WTC11 (cell line): Measurements from ENCODE around the gene CRACR2B.

Source experiments
- CREM ChIP-seq: sonication (generic); formaldehyde crosslinking; IDR thresholded peaks from 2 replicates; pipeline ENCODE4 v1.8.1; 2022; ENCODE audit warnings: mild to moderate bottlenecking, missing genetic modification reagents, moderate library complexity
- ETV6 ChIP-seq: sonication (generic); formaldehyde crosslinking; IDR thresholded peaks from 2 replicates; pipeline ENCODE4 v1.8.1; 2022; ENCODE audit warnings: mild to moderate bottlenecking, missing genetic modification reagents
- JAZF1 ChIP-seq: fragments of 250-450 bp; sonication (Bioruptor Pico); IDR thresholded peaks from 2 replicates; pipeline ENCODE4 v1.9.0; 2021; ENCODE audit warnings: moderate library complexity, mild to moderate bottlenecking, inconsistent platforms
- NFE2L1 ChIP-seq: sonication (generic); formaldehyde crosslinking; IDR thresholded peaks from 2 replicates; pipeline ENCODE4 v1.8.1; 2023; ENCODE audit warnings: missing genetic modification reagents
- NFYB ChIP-seq: sonication (generic); formaldehyde crosslinking; conservative IDR thresholded peaks from 2 replicates; pipeline ENCODE4 v1.8.0; 2022; ENCODE audit warnings: low read depth, missing genetic modification reagents
- NR2C2 ChIP-seq: sonication (generic); formaldehyde crosslinking; IDR thresholded peaks from 2 replicates; pipeline ENCODE4 v1.8.0; 2022; ENCODE audit warnings: mild to moderate bottlenecking, missing genetic modification reagents
- RELA ChIP-seq: sonication (generic); formaldehyde crosslinking; IDR thresholded peaks from 2 replicates; pipeline ENCODE4 v1.8.1; 2022; ENCODE audit warnings: missing genetic modification reagents, mild to moderate bottlenecking, borderline replicate concordance
- SP1 ChIP-seq: sonication (generic); formaldehyde crosslinking; conservative IDR thresholded peaks from 2 replicates; pipeline ENCODE4 v1.8.1; 2022; ENCODE audit warnings: missing genetic modification reagents
- ZNF232 ChIP-seq: sonication (generic); formaldehyde crosslinking; IDR thresholded peaks from 2 replicates; pipeline ENCODE4 v1.8.0; 2022; ENCODE audit warnings: mild to moderate bottlenecking, missing genetic modification reagents
- TF ChIP-seq, protein P1 (sequence below): sonication (generic); formaldehyde crosslinking; IDR thresholded peaks from 2 replicates; pipeline ENCODE4 v1.8.1; 2023; ENCODE audit warnings: mild to moderate bottlenecking, missing genetic modification reagents
- TF ChIP-seq, protein P2 (sequence below): fragments of 200-600 bp; IDR thresholded peaks from 2 replicates; pipeline ENCODE4 v1.8.0; 2022; ENCODE audit warnings: antibody characterized with exemption
- TF ChIP-seq, protein P3 (sequence below): sonication (generic); formaldehyde crosslinking; IDR thresholded peaks from 2 replicates; pipeline ENCODE4 v1.8.1; 2022; ENCODE audit warnings: mild to moderate bottlenecking, moderate library complexity, missing genetic modification reagents
- TF ChIP-seq, protein P4 (sequence below): sonication (generic); formaldehyde crosslinking; IDR thresholded peaks from 2 replicates; pipeline ENCODE4 v1.8.1; 2022; ENCODE audit warnings: mild to moderate bottlenecking, missing genetic modification reagents, moderate library complexity, borderline replicate concordance
- TF ChIP-seq, protein P5 (sequence below): sonication (generic); formaldehyde crosslinking; IDR thresholded peaks from 2 replicates; pipeline ENCODE4 v1.8.1; 2022; ENCODE audit warnings: low read depth, missing genetic modification reagents, borderline replicate concordance

DNA sequence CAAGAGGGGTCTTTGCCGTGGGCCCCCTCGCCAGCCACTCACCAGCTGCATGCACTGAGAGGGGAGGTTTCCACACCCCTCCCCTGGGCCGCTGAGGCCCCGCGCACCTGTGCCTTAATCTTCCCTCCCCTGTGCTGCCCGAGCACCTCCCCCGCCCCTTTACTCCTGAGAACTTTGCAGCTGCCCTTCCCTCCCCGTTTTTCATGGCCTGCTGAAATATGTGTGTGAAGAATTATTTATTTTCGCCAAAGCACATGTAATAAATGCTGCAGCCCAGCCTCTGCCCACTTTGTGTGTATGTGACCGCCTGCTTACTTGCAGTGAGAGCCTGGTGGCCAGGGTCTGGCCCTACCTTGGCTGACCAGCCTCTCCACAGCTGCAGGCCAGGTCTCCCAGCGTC lies 2.8 kb upstream of the CRACR2B start:
- TF ChIP-seq, protein P1, sequence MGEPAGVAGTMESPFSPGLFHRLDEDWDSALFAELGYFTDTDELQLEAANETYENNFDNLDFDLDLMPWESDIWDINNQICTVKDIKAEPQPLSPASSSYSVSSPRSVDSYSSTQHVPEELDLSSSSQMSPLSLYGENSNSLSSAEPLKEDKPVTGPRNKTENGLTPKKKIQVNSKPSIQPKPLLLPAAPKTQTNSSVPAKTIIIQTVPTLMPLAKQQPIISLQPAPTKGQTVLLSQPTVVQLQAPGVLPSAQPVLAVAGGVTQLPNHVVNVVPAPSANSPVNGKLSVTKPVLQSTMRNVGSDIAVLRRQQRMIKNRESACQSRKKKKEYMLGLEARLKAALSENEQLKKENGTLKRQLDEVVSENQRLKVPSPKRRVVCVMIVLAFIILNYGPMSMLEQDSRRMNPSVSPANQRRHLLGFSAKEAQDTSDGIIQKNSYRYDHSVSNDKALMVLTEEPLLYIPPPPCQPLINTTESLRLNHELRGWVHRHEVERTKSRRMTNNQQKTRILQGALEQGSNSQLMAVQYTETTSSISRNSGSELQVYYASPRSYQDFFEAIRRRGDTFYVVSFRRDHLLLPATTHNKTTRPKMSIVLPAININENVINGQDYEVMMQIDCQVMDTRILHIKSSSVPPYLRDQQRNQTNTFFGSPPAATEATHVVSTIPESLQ (CRISPR knock-in tag): no peak
- TF ChIP-seq NR2C2 (CRISPR knock-in tag) (no peak), ETV6 (no peak), SP1 (CRISPR knock-in tag) (no peak), ZNF232 (CRISPR knock-in tag) (no peak), CREM (CRISPR knock-in tag) (no peak), NFE2L1 (CRISPR knock-in tag) (no peak), JAZF1 (CRISPR knock-in tag) (no peak), RELA (CRISPR knock-in tag) (no peak), NFYB (CRISPR knock-in tag) (no peak)
- TF ChIP-seq, protein P2, sequence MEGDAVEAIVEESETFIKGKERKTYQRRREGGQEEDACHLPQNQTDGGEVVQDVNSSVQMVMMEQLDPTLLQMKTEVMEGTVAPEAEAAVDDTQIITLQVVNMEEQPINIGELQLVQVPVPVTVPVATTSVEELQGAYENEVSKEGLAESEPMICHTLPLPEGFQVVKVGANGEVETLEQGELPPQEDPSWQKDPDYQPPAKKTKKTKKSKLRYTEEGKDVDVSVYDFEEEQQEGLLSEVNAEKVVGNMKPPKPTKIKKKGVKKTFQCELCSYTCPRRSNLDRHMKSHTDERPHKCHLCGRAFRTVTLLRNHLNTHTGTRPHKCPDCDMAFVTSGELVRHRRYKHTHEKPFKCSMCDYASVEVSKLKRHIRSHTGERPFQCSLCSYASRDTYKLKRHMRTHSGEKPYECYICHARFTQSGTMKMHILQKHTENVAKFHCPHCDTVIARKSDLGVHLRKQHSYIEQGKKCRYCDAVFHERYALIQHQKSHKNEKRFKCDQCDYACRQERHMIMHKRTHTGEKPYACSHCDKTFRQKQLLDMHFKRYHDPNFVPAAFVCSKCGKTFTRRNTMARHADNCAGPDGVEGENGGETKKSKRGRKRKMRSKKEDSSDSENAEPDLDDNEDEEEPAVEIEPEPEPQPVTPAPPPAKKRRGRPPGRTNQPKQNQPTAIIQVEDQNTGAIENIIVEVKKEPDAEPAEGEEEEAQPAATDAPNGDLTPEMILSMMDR: no peak
- TF ChIP-seq, protein P3, sequence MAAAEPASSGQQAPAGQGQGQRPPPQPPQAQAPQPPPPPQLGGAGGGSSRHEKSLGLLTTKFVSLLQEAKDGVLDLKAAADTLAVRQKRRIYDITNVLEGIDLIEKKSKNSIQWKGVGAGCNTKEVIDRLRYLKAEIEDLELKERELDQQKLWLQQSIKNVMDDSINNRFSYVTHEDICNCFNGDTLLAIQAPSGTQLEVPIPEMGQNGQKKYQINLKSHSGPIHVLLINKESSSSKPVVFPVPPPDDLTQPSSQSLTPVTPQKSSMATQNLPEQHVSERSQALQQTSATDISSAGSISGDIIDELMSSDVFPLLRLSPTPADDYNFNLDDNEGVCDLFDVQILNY: no peak
- TF ChIP-seq, protein P4, sequence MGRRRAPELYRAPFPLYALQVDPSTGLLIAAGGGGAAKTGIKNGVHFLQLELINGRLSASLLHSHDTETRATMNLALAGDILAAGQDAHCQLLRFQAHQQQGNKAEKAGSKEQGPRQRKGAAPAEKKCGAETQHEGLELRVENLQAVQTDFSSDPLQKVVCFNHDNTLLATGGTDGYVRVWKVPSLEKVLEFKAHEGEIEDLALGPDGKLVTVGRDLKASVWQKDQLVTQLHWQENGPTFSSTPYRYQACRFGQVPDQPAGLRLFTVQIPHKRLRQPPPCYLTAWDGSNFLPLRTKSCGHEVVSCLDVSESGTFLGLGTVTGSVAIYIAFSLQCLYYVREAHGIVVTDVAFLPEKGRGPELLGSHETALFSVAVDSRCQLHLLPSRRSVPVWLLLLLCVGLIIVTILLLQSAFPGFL: no peak
- TF ChIP-seq, protein P5, sequence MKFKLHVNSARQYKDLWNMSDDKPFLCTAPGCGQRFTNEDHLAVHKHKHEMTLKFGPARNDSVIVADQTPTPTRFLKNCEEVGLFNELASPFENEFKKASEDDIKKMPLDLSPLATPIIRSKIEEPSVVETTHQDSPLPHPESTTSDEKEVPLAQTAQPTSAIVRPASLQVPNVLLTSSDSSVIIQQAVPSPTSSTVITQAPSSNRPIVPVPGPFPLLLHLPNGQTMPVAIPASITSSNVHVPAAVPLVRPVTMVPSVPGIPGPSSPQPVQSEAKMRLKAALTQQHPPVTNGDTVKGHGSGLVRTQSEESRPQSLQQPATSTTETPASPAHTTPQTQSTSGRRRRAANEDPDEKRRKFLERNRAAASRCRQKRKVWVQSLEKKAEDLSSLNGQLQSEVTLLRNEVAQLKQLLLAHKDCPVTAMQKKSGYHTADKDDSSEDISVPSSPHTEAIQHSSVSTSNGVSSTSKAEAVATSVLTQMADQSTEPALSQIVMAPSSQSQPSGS (CRISPR knock-in tag): no peak
